ENCODE results near the gene CSGALNACT2. TPM values are rescaled to one million over a fixed set of nuclear protein-coding genes. Genes with fewer than 3 reads are reported as not detected.
A peak's percentile ranks its signal among the peaks of the same experiment; 100 is the strongest.

Gene CSGALNACT2, protein sequence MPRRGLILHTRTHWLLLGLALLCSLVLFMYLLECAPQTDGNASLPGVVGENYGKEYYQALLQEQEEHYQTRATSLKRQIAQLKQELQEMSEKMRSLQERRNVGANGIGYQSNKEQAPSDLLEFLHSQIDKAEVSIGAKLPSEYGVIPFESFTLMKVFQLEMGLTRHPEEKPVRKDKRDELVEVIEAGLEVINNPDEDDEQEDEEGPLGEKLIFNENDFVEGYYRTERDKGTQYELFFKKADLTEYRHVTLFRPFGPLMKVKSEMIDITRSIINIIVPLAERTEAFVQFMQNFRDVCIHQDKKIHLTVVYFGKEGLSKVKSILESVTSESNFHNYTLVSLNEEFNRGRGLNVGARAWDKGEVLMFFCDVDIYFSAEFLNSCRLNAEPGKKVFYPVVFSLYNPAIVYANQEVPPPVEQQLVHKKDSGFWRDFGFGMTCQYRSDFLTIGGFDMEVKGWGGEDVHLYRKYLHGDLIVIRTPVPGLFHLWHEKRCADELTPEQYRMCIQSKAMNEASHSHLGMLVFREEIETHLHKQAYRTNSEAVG
- 8.1 and 10.4 TPM in 2 replicates for total RNA-seq

DNA sequence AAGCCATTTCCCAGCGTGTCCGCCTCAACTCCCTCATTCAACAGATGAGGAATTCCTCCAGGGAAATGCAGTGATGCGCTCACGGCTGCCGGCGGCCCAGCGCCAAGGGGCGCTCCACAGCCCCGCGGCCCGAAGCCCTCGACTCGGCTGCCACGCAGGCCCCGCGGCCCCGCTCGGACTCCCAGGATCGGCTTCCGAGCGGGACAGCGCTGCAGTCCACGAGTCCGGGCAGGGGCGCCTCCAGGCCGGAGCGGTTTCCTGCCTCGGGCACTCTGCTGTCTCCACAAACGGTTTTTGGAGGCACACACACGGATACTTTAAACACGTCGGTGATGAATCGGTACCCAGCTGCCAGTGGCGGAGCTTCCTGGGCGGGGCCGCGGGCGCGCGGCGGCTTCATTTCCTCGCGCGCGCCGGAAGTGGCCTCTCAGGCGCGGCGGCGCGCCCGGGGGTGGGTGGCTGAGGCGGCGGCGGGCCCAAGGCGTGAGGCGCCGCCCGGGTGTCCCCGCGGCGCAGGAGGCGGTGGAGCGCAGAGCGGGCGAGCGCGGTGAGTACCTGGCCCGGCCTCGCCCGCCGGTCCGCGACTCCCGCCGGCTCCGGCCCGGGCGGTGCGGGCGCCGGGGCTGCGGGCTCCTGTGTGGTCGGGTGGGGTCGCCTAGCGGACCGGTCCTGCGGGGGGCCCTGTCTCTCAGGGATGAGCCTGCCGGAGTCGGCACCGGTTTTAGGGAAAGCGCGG is at the start of gene CSGALNACT2:
CSGALNACT2 (plus strand) TSS at position 425 of the 736 bp plus-strand sequence. CDS start 16,705 bp downstream, outside the sequence.
- DNase-seq (ENCODE audit: low read depth) = no peak
- peak within 1 kb of the TSS; percentile 79 for H3K4me3 ChIP-seq (ENCODE audit: low read depth, low read length)
- TF ChIP-seq, protein P1, sequence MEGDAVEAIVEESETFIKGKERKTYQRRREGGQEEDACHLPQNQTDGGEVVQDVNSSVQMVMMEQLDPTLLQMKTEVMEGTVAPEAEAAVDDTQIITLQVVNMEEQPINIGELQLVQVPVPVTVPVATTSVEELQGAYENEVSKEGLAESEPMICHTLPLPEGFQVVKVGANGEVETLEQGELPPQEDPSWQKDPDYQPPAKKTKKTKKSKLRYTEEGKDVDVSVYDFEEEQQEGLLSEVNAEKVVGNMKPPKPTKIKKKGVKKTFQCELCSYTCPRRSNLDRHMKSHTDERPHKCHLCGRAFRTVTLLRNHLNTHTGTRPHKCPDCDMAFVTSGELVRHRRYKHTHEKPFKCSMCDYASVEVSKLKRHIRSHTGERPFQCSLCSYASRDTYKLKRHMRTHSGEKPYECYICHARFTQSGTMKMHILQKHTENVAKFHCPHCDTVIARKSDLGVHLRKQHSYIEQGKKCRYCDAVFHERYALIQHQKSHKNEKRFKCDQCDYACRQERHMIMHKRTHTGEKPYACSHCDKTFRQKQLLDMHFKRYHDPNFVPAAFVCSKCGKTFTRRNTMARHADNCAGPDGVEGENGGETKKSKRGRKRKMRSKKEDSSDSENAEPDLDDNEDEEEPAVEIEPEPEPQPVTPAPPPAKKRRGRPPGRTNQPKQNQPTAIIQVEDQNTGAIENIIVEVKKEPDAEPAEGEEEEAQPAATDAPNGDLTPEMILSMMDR (conservative IDR thresholded peaks at IDR 0.05; ENCODE audit: low read depth, low read length) = no peak

DNA sequence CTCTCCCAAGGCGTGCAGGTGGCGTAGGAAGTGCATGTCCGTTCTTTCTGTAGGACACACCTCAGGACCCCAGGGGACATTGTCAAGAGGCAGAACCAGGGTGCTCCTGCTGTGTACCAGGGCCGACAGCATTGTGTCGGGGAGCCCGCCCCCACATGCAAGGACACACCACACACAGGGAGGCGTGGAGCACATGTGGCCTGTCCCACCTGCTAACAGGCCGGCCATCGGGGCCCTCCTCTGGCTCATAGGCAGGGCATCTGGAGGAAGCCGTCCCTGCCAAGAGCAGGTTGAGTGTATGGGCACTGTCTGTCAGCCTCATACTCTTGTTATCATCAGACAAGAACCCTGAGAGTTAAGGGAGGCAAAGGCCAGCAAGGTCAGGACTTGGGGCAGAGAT is 48.7 kb upstream of the CSGALNACT2 start:
- TF ChIP-seq, protein P1 (conservative IDR thresholded peaks at IDR 0.05; ENCODE audit: low read depth, low read length) = no peak
- H3K4me3 ChIP-seq (ENCODE audit: low read depth, low read length) = no peak overlapping the region

DNA sequence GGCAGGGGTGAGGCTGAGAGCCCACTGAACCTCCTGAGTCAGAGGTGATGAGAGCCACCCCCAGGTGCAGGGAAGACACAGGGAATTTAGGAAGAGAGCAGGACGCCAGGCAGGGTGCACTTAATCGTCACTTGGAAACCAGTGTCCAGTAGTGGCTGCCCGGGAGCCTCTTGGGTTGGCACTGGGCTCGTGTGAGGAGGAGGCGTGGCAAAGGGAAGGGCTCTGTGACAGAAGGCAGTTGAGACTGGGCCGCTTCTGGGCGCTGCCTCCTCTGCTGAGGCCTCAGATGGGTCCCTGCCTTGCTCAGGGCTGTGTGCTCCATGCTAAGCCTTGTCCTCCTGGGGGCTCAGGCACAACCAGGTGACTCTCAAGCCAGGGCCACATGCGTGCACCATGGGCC is 48.1 kb upstream of the CSGALNACT2 start:
- DNase-seq (ENCODE audit: low read depth) = no peak
- TF ChIP-seq, protein P1 (conservative IDR thresholded peaks at IDR 0.05; ENCODE audit: low read depth, low read length) = no peak
- H3K4me3 ChIP-seq (ENCODE audit: low read depth, low read length) = no peak overlapping the region

More for the DNA sequence above, 48.7 kb upstream of the CSGALNACT2 start:
- no peak for DNase-seq (ENCODE audit: low read depth)

DNA sequence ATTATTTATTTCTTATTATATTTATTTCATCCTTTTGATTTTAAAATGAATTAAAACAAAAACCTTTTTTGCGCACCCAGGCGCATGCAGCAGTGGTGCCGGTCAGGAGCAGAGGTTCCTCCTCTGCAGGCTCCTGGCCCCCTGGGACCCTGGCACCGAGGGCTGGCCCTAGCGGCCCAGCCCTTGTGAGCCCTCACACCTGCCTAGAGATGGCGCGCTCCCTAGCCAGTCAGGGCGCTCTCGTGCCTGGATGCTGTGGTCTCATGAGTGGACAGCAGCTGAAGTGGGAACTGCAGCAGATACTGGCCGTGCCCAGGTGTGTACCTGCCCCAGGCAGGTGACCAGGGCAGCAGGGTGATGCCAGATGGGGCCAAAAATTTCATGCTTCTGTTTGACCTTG is 47.6 kb upstream of the CSGALNACT2 start:
- DNase-seq (ENCODE audit: low read depth) = no peak
- TF ChIP-seq, protein P1 (conservative IDR thresholded peaks at IDR 0.05; ENCODE audit: low read depth, low read length) = no peak
- H3K4me3 ChIP-seq (ENCODE audit: low read depth, low read length) = no peak overlapping the region

DNA sequence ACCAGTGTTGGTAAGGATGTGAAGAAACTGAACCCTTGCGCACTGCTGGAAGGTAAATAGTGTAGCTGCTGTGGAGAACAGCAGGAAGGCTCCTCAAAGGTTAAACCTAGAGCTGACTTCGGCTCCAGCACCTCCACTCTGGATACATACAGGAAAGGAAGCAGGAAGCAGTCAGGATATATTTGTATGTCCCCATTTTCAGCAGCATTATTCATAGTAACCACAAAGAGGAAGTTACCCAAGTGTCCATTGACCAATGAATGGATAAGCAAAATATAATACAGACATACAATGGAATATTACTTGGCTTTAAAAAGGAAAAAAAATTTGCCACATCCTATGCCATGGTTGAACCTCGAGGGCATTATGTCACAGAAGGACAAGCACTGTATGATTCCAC is 46.4 kb upstream of the CSGALNACT2 start:
- no peak overlapping the region for H3K4me3 ChIP-seq (ENCODE audit: low read depth, low read length)
- TF ChIP-seq, protein P1 (conservative IDR thresholded peaks at IDR 0.05; ENCODE audit: low read depth, low read length) = no peak
- DNase-seq (ENCODE audit: low read depth) = no peak

DNA sequence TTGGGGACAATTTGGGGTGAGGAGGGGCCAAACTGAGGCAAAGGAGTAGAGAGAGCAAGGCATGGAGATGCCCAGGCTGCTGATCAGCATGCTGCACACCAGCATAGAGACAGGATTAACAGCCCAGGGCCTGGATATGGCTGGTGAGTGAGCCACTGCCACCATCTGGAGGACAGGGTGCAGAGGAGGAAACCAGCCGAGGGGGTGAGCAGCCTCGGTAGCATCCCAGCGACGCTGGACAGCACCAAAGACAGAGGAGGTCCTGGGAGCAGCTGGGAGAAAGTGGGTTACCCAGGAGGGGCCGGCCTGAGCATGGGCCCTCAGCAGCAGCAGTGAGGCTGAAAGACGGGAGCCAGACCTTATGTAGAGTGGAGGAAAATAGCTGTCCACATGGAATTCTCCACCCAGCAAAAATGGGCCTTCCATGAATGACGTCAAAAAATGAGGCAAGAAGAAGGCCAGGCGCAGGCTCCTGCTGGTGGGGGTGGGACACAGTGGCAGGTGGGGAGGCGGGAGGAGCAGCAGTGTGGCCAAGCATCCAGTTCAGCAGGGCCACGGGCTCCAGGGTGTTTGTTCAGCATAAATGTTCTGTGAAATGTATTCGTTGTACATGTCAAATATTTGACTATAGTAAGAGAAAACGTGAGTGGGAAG is 44.7 kb upstream of the CSGALNACT2 start:
- H3K4me3 ChIP-seq (ENCODE audit: low read depth, low read length) = no peak overlapping the region
- no peak for DNase-seq (ENCODE audit: low read depth)
- TF ChIP-seq, protein P1 (conservative IDR thresholded peaks at IDR 0.05; ENCODE audit: low read depth, low read length) = peak; percentile 27

All from epithelial cell of proximal tubule (primary cell).